Measurements from ENCODE around the gene MYRIP.
A peak's percentile ranks its signal among the peaks of the same experiment; 100 is the strongest.

Gene MYRIP

GRCh38 chr3:40186508-40186907, 377.1 kb downstream of the MYRIP start:
- Histone ChIP-seq H3K9ac (ENCODE audit: insufficient read length, low read depth) (no peak overlapping the region), H3K9me3 (ENCODE audit: insufficient read depth, low read length) (no peaks in the 10 kb centered on the region), H3K4me3 (ENCODE audit: insufficient read length, low read depth) (no peak overlapping the region), H3K36me3 (ENCODE audit: insufficient read depth, insufficient read length, low read length) (no peaks in the 10 kb centered on the region), H3K27me3 (ENCODE audit: insufficient read depth, insufficient read length) (no peaks in the 10 kb centered on the region), H3K4me1 (ENCODE audit: insufficient read depth, insufficient read length) (no peaks in the 10 kb centered on the region)
- TF ChIP-seq ZNF274 (IDR thresholded peaks at IDR 0.05; ENCODE audit: low read depth, low read length), result no peak
- TF ChIP-seq YY1 (IDR thresholded peaks at IDR 0.05; ENCODE audit: insufficient read depth, insufficient read length), result no peak
- no peak for TF ChIP-seq SUZ12 (IDR thresholded peaks at IDR 0.05; ENCODE audit: extremely low read depth, insufficient read depth, insufficient read length)
- DNase-seq (ENCODE audit: low read depth, low spot score), result no peak

GRCh38 chr3:40187945-40188344, 378.5 kb downstream of the MYRIP start:
- TF ChIP-seq ZNF274 (IDR thresholded peaks at IDR 0.05; ENCODE audit: low read depth, low read length) (no peak), SUZ12 (IDR thresholded peaks at IDR 0.05; ENCODE audit: extremely low read depth, insufficient read depth, insufficient read length) (no peak), YY1 (IDR thresholded peaks at IDR 0.05; ENCODE audit: insufficient read depth, insufficient read length) (no peak)
- no peak overlapping the region for H3K9ac ChIP-seq (ENCODE audit: insufficient read length, low read depth)
- no peaks in the 10 kb centered on the region for H3K27me3 ChIP-seq (ENCODE audit: insufficient read depth, insufficient read length)
- no peak overlapping the region for H3K4me3 ChIP-seq (ENCODE audit: insufficient read length, low read depth)
- H3K36me3 ChIP-seq (ENCODE audit: insufficient read depth, insufficient read length, low read length), result no peaks in the 10 kb centered on the region
- H3K9me3 ChIP-seq (ENCODE audit: insufficient read depth, low read length), result no peaks in the 10 kb centered on the region
- DNase-seq (ENCODE audit: low read depth, low spot score), result no peak
- H3K4me1 ChIP-seq (ENCODE audit: insufficient read depth, insufficient read length), result no peaks in the 10 kb centered on the region

GRCh38 chr3:40189118-40189517, 379.7 kb downstream of the MYRIP start:
- no peaks in the 10 kb centered on the region for H3K4me1 ChIP-seq (ENCODE audit: insufficient read depth, insufficient read length)
- H3K27me3 ChIP-seq (ENCODE audit: insufficient read depth, insufficient read length), result no peaks in the 10 kb centered on the region
- no peaks in the 10 kb centered on the region for H3K9me3 ChIP-seq (ENCODE audit: insufficient read depth, low read length)
- no peak for DNase-seq (ENCODE audit: low read depth, low spot score)
- no peak overlapping the region for H3K4me3 ChIP-seq (ENCODE audit: insufficient read length, low read depth)
- no peak for TF ChIP-seq ZNF274 (IDR thresholded peaks at IDR 0.05; ENCODE audit: low read depth, low read length)
- no peak for TF ChIP-seq SUZ12 (IDR thresholded peaks at IDR 0.05; ENCODE audit: extremely low read depth, insufficient read depth, insufficient read length)
- no peak for TF ChIP-seq YY1 (IDR thresholded peaks at IDR 0.05; ENCODE audit: insufficient read depth, insufficient read length)
- no peaks in the 10 kb centered on the region for H3K36me3 ChIP-seq (ENCODE audit: insufficient read depth, insufficient read length, low read length)
- H3K9ac ChIP-seq (ENCODE audit: insufficient read length, low read depth), result no peak overlapping the region

GRCh38 chr3:40190056-40190455, 380.6 kb downstream of the MYRIP start:
- Histone ChIP-seq H3K36me3 (ENCODE audit: insufficient read depth, insufficient read length, low read length) (no peaks in the 10 kb centered on the region), H3K4me3 (ENCODE audit: insufficient read length, low read depth) (no peak overlapping the region), H3K9me3 (ENCODE audit: insufficient read depth, low read length) (no peaks in the 10 kb centered on the region), H3K4me1 (ENCODE audit: insufficient read depth, insufficient read length) (no peaks in the 10 kb centered on the region), H3K27me3 (ENCODE audit: insufficient read depth, insufficient read length) (no peaks in the 10 kb centered on the region), H3K9ac (ENCODE audit: insufficient read length, low read depth) (no peak overlapping the region)
- no peak for DNase-seq (ENCODE audit: low read depth, low spot score)
- TF ChIP-seq SUZ12 (IDR thresholded peaks at IDR 0.05; ENCODE audit: extremely low read depth, insufficient read depth, insufficient read length) (no peak), YY1 (IDR thresholded peaks at IDR 0.05; ENCODE audit: insufficient read depth, insufficient read length) (no peak), ZNF274 (IDR thresholded peaks at IDR 0.05; ENCODE audit: low read depth, low read length) (no peak)

- no peak overlapping the region for H3K9ac ChIP-seq (ENCODE audit: insufficient read length, low read depth)
- TF ChIP-seq ZNF274 (IDR thresholded peaks at IDR 0.05; ENCODE audit: low read depth, low read length) (no peak), SUZ12 (IDR thresholded peaks at IDR 0.05; ENCODE audit: extremely low read depth, insufficient read depth, insufficient read length) (no peak), YY1 (IDR thresholded peaks at IDR 0.05; ENCODE audit: insufficient read depth, insufficient read length) (no peak)
- no peaks in the 10 kb centered on the region for H3K9me3 ChIP-seq (ENCODE audit: insufficient read depth, low read length)
- no peaks in the 10 kb centered on the region for H3K36me3 ChIP-seq (ENCODE audit: insufficient read depth, insufficient read length, low read length)
- no peak for DNase-seq (ENCODE audit: low read depth, low spot score)
- no peak overlapping the region for H3K4me3 ChIP-seq (ENCODE audit: insufficient read length, low read depth)
- no peaks in the 10 kb centered on the region for H3K27me3 ChIP-seq (ENCODE audit: insufficient read depth, insufficient read length)
- H3K4me1 ChIP-seq (ENCODE audit: insufficient read depth, insufficient read length), result no peaks in the 10 kb centered on the region
Measured at GRCh38 chr3:40191251-40191650, 381.8 kb downstream of the MYRIP start.

GRCh38 chr3:40191850-40192448, 382.5 kb downstream of the MYRIP start:
- TF ChIP-seq YY1 (IDR thresholded peaks at IDR 0.05; ENCODE audit: insufficient read depth, insufficient read length) (no peak), ZNF274 (IDR thresholded peaks at IDR 0.05; ENCODE audit: low read depth, low read length) (no peak), SUZ12 (IDR thresholded peaks at IDR 0.05; ENCODE audit: extremely low read depth, insufficient read depth, insufficient read length) (no peak)
- peak; percentile 54 for DNase-seq (ENCODE audit: low read depth, low spot score)

GRCh38 chr3:40192628-40193027, 383.2 kb downstream of the MYRIP start:
- no peak for TF ChIP-seq ZNF274 (IDR thresholded peaks at IDR 0.05; ENCODE audit: low read depth, low read length)
- no peak for TF ChIP-seq SUZ12 (IDR thresholded peaks at IDR 0.05; ENCODE audit: extremely low read depth, insufficient read depth, insufficient read length)
- TF ChIP-seq YY1 (IDR thresholded peaks at IDR 0.05; ENCODE audit: insufficient read depth, insufficient read length), result no peak

More at GRCh38 chr3:40191850-40192448, 382.5 kb downstream of the MYRIP start:
- no peaks in the 10 kb centered on the region for H3K36me3 ChIP-seq (ENCODE audit: insufficient read depth, insufficient read length, low read length)
- no peaks in the 10 kb centered on the region for H3K27me3 ChIP-seq (ENCODE audit: insufficient read depth, insufficient read length)
- H3K9ac ChIP-seq (ENCODE audit: insufficient read length, low read depth), result no peak overlapping the region
- H3K4me1 ChIP-seq (ENCODE audit: insufficient read depth, insufficient read length), result no peaks in the 10 kb centered on the region
- H3K9me3 ChIP-seq (ENCODE audit: insufficient read depth, low read length), result no peaks in the 10 kb centered on the region
- no peak overlapping the region for H3K4me3 ChIP-seq (ENCODE audit: insufficient read length, low read depth)

More at GRCh38 chr3:40192628-40193027, 383.2 kb downstream of the MYRIP start:
- H3K27me3 ChIP-seq (ENCODE audit: insufficient read depth, insufficient read length), result no peaks in the 10 kb centered on the region
- H3K9me3 ChIP-seq (ENCODE audit: insufficient read depth, low read length), result no peaks in the 10 kb centered on the region
- H3K36me3 ChIP-seq (ENCODE audit: insufficient read depth, insufficient read length, low read length), result no peaks in the 10 kb centered on the region
- DNase-seq (ENCODE audit: low read depth, low spot score), result no peak
- no peaks in the 10 kb centered on the region for H3K4me1 ChIP-seq (ENCODE audit: insufficient read depth, insufficient read length)
- no peak overlapping the region for H3K9ac ChIP-seq (ENCODE audit: insufficient read length, low read depth)
- no peak overlapping the region for H3K4me3 ChIP-seq (ENCODE audit: insufficient read length, low read depth)
